NCI-H226 (cell line): ENCODE measurements around the gene SRGN.
A peak's percentile ranks its signal among the peaks of the same experiment; 100 is the strongest.
"Not testable (repeated sequence)": the region's sequence is repeated elsewhere in the genome, so short reads cannot be mapped to it uniquely, and the experiment has no call there.

ENCODE experiments used
- DNase-seq: peaks from one replicate; pipeline ENCODE4 v3.0.0-alpha.2; 2015

Gene SRGN

DNA sequence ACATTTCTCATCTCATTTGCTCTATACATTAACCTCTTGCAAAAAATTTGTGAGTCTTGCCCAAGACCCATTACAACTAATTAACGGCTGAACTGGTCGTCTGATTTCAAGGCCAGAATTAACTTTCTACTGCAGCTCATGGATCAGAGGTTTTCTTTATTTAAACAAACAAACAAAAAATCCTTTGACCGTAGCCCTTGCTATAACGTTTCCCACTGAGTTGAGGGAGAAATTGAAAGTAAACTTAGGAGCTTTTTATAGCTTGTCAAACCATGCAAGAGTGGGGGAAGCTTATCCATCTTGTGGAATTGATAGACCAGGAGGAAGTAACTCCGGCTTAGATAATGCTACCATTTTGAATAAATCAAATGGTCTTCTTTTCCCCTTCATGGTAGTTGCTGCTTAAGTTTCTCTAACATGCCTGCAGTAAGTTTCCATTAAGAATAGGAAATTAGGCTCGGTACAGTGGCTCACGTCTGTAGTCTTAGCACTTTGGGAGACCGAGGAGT is 3.3 kb downstream of the SRGN start:
- DNase-seq = no peak

DNA sequence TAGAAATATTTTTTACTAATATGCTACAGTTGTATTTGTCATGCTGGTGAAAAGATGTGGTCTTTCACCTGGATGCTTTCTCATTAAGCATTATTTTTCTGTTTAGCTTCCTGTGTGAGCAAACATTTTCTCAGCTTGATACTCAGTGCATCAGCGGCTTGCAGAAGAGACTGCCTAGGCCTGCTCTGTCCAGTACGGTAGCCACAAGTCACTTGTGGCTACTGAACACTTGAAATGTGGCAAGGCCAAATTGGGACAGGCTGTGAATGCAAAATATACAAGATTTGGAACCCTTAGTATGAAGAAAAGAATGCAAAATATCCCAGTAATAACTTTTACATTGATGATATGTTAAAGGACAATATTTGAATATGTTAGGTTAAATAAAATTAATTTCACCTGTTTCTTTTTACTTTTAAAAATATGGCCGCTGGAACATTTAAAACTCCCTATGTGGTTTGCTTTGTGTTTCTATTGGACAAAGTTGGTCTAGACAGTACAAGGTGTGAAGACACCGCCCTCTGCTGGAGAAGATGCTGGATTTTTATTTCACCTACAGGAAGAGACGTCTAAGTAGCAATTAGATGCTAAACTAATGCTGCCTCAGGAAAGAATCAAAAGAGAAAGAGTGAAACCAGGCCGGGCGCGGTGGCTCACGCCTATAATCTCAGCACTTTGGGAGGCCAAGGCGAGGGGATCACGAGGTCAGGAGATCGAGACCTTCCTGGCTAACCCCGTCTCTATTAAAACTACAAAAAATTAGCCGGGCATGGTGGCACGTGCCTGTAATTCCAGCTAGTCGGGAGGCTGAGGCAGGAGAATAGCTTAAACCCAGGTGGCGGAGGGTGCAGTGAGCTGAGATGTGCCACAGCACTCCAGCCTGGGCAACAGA is 5.3 kb downstream of the SRGN start:
- peak; percentile 70 for DNase-seq

DNA sequence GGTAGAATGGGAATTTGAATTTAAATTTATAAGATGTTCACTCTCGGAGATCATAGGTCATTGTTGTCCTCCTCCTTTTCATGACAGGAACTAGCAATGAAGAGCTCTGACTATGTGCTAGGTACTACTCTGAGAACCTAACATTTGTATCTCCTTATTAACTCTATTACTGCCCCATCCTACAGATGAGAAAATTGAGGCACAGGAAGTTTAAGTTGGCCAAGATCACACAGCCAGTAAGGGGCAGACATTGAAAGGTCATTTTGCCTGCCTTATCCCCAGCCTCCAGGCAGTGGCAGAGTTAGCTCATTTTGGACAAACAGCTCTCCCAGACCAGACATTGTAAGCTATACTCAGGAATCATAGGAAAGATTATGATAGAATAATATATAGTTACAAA is 6.0 kb downstream of the SRGN start:
- DNase-seq = peak; percentile 33

DNA sequence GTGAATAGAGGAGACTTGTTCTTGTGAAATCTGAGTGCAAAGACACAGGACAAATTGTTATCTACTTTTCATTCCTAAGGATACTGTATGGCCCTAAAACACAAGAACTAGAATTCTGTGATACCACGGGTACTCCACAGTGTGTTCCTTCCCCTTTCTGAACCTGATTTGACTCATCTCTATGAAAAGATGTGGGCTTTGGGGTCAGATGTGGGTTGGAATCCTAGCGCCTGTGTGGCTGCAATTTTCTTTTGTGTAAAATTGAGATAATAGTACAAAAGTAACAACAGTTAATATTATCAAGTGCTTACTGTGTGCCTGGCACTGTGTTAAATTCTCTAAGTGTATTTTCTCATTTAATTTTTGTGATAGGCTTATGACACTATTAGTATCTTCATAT is 8.1 kb downstream of the SRGN start:
- no peak for DNase-seq

DNA sequence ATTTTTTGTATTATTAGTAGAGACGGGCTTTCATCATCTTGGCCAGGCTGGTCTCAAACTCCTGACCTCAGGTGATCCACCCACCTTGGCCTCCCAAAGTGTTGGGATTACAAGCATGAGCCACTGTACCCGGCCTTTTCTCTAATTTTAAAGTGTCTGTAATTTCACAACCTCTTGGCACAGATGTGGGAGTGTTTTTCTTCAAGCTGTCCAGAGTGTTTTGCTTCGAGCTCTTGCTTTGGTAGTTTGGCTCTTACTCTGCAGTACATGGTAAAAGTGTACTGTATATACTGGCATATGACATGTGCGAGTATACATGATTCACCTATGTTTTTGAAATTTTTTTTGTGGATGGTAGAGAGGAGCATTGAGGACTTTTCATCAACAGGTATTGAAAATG is 9.8 kb downstream of the SRGN start:
- no peak for DNase-seq

DNA sequence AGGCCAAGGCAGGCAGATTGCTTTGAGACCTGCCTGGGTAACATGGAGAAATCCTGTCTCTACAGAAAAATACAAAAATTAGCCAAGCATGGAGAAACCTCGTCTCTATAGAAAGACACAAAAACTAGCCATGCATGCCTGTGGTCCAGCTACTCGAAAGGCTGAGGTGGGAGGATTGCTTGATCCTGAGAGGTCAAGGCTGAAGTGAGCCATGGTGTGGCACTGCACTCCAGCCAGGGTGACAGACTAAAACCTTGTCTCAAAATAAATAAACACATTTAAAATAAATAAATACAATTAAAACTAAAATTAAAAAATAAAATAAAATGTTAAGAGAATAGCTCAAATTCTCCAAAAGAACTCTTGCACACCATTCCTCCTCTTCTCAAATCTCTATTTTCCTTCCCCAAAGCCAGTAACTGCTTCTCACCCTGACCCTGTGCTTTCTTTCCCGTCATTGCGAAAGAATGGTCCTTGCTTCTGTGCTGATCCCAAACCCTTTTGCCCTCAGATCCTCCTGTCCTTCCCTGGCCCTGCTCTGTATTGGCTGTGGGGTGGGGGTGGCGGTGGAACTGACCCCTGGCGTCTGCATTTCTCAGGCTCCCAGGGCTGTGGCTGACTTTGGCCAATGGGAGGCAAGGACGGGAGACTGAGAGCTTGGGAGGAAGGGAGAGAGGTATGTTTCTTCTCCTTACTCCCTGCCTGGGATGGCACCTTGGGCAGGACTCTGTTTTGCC is 12.4 kb downstream of the SRGN start:
- DNase-seq = no peak

DNA sequence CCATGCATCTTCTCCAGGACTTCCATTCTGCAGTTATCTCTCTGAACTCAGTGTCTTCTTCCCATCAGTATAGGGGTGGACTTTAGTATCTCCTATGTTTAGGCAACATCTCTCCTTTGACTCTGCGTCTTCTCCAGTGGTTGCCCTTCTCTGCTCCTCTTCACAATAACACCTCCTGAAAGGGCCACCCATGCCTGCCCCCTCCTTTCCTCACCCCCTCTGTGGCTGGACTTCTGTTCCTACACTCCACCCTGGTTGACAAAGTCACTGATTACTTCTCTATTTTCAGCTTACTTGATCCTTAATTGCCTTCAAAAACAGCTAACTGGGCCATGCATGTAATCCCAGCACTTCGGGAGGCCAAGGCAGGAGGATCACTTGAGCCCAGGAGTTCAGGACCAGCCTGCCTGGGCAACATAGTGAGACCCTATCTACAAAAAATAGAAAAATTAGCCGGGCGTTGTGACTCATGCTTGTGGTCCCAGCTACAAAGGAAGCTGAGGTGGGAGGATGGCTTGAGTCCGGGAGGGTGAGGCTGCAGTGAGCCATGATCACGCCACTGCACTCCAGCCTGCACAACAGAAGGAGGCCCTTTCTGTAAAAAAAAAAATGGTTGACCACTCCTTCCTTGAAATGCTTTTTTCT is 13.7 kb downstream of the SRGN start:
- DNase-seq = peak; percentile 54

DNA sequence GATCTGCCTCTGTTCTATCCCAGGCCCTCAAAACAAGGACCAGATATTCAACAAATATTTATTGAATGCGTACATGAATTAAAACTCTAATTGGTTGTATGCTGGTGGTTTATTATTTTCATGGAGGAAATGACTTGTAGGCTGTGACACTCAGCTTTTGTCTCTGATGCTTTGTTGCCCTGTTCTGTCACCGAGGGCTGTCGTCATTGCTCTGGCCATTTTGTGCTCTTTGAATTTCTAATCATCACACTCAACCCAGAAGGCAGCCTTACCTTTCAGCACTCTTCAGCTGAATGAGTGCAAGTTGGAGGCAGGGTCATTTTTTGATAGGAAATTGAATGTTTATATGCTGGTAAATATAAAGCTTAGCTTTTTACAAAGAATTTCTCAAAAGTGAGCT is 14.5 kb downstream of the SRGN start:
- DNase-seq = no peak

DNA sequence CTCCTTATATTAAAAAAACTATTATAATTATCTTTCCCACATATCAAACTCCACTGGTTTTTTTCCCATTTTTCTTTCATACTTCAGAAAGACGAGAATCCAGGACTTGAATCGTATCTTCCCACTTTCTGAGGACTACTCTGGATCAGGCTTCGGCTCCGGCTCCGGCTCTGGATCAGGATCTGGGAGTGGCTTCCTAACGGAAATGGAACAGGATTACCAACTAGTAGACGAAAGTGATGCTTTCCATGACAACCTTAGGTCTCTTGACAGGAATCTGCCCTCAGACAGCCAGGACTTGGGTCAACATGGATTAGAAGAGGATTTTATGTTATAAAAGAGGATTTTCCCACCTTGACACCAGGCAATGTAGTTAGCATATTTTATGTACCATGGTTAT is 15.9 kb downstream of the SRGN start:
- DNase-seq = no peak

DNA sequence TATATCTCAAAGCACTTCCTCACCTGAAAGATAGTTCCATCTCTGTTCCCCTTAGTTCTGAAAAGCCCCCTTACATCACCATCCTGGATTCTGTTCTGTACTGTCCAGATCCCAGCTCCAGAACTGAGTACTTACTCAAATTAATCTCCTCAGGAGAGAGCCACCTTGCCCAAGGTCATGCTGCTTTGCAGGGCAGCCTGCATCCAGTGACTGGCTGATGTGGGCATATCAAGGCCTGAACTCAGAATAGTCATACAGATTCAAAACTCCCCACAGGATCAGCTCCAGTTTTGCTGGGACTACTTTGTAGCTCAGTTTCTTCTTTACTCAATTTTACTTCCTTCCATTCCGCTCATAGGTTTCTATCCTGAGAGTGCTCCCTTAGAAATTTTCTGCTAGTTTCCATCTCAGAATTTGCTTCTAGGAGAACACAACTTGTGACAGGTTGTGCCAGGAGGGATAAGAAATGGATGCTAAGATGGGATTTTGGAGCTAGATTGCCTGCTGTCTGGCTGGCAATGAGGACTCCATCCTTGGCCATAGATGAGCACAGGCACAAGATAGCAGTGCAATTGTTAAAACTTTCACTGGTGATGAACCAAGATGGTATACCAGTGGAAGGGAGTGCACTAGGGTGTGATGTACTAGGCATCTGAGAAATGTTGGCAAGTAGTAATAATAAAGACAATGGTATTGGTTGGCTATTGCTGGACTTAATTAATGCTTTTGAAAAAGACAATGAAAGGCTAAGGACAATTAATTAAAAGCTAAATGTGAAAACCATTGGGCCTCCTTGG is 17.3 kb downstream of the SRGN start:
- no peak for DNase-seq

DNA sequence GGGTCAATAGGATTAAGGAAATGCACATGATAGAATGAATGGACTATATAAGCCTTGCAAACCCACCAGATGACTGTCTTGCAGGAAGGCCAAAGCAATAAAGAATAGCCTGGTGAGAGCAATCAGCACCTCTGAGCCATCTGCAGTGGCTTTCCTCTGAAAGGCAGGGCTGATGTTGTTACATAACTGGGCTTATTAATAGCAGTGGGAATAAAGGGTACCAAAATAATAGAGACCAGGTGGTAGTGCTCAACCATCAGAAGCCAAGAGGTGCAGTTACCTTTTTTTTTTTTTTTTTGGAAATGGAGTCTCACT is 19.2 kb downstream of the SRGN start:
- no peak for DNase-seq

DNA sequence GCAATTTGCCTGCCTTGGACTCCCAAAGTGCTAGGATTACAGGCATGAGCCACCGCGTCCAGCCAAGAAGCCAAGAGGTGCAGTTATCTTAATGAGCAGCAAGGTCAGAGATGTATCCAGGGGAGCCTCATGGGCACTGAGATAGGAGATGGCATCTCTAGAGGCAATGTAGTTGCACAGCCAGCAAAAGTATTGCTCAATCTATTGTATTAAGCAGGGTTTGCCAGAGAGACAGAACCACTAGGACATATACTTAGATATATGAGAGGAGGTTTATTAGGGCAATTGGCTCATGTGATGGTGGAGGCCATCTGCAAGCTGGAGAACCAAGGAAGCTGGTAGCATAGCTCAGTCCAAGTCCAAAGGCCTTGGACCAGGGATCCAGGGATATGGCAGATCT is 19.8 kb downstream of the SRGN start:
- DNase-seq = no peak

DNA sequence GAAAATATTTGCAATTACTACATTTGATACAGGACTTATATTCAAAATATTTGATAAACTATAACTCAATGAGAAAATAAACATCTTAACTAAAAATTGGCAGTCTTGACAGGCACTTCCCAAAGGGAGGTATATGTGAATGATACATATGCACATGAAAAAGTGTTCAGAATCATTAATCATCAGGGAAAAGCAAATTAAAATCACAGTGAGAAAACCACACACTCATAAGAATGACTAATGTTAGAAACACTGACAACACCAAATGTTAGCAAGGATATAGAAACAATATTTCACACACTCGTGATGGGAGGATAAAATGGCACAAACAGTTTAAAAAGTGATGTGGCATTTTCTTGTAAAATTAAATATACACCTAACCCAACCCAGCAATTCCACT is 32.0 kb downstream of the SRGN start:
- peak; percentile 18 for DNase-seq

DNA sequence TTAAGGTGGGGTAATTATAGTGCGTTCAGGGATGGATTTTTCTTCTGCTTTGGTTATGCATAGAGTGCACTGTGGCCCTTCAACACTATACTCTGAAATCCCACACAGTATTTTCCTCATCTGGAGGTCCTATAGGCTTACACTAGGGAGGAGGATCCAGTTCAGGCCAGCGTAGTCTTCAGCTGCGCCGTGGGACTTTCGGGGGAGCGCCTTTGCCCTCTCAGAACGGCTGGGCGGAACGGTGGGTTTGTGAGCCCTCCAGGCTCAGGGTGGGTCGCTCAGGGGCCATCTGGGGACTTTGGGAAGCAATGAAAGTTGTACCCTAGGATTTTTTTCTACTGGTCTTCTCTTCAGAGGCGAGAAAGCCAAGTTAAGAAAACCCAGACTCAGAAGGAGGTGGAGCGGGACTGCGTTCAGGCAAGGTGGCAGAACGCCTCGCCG is 35.4 kb downstream of the SRGN start:
- DNase-seq = peak; percentile 58

DNA sequence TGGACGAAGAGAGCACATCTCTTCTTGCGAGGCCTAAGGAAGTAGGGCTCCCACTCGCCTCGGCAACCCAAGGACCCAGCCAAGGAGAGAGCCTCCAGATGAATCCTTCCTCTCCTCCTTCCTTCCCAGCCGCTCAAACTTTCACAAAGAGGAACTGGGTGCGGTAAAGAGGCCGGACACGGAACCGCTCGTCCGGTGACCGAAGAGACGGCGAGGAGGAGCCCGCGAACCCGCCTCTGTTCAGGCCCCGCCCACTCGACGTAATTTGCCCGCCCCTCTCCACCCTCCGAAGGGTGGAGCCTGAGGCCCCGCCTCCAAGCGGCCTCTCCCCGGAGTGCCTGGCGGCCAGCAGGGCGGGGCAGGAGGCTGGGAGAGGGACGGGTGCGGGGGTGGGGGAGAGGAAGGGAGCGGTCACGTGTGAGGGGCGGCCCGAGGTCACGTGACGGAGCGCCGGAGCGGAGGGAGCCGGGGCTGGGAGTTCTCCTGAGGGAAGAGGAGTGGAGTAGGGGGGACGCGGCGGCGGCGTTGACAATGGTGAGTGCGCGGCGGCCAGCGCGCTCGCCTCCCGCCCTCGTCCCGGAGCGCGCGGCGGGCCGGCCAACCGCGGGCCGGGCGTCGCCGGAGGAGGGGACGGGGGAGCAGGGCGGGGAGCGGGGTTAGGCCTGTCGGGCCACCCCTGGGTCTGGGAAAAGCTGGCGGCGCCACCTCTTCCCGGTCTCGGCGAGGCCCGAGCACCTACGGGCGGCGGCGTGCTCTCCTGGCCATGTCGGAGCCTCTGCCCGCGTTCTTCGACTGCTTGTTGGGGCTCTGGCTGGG is 36.1 kb downstream of the SRGN start, which contains the start of gene VPS26A:
Gene VPS26A, plus strand, starts transcription at position 432 of the 816 bp plus-strand sequence. Its CDS starts 100 bp downstream, at position 532.
- peak; percentile 93 for DNase-seq

DNA sequence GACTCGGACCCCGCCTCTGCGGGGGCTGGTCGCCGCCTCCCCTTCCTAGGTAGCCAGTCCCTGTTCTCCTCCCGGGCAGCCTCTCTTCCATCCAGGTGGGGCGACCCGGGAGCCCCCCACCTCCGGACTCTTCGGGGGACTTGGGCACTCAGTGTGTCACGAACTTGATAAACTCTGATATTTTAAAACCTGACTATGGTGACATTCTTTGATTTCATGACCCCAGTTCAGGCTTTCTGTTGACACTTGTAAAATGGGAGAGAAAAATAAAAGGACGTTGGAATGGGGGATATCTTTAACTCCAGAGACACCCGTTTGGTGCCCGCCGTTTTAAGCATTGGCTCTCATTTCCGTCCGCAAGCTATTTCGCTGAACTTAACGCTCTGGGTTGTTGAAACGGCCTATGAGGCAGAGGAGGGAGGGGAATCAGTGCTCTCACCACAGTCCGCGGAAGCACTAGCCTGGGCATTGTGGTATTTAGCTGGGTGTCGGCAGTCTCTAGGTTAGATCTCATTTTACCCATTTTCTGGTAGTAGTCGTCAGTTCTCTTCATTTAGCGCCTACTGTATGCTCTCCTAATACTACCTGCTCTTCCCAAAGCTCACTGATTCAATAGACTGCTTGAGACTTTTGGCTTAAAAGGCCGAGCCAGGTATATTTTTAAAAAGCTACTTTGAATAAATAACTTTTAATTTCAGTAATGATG is 36.8 kb downstream of the SRGN start:
- DNase-seq = peak; percentile 50

DNA sequence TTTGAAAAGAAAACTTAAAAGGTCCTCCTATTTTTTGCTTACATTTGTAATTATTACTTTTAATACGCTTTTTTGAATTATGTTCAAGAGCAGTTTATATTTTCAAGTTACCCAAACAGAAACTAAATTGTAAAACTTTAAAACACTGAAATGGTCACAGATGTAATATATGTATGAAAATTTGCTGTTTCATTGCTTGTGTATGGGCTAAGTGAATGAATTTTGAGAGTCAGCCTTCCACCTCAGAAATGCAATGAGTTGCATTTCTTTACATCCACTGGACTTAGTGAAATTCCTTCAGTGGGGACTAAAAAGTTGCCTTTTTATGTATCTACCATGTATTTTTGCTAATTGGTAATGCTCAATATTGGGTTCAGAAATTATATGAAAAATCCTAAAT is 37.7 kb downstream of the SRGN start:
- no peak for DNase-seq

DNA sequence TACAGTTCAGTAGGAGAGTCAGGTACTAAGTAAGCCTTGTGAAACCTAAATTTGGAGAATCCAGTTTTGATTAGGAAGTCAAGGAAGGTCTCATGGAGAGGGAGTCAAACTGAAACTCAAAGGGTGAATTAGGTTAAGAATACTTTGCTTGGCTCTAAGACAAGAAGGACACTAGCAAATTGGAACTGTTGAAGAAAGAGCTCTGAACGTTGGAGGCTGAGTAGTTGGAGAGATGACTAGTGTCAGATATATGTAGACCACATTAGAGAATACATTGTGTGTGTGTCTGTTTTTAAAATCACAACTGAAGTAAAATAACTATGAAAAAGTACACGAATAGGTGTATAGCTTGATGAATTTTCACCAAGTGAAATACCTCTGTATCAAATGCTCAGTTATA is 42.3 kb downstream of the SRGN start:
- DNase-seq = no peak

DNA sequence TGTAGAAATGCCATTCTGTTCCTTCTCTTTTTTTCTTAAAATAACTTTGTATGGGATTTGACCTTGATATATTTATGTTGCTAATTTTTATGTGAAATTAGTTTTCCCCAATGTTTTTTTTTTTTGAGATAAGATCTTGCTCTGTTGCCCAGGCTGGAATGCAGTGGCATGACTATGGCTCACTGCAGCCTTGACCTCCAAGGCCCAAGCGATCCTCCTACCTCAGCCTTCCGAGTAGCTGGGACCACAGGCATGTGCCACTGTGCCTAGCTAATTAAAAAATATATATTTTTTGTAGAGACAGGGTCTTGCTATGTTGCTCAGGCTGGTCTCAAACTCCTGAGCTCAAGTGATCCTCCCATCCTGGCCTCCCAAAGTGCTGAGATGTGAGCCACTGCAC is 52.1 kb downstream of the SRGN start:
- no peak for DNase-seq

DNA sequence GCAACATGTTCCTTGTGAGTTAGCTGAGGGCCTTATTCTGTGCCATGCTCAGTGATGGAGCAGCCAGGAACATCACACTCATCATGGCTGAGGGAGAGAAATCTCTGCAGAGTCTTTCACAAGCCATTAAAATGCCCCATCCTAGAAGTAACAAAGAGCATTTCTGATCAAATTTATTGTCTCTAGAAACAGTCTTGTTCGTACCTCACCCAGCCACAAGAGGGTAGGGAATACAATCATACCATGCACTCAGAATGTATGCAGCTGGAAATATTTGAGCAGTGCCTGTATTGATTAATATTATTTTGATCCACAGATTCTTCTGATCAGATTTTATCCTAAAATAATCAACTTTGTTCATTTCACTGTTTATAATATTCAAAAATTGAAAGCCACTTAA is 53.4 kb downstream of the SRGN start:
- no peak for DNase-seq

DNA sequence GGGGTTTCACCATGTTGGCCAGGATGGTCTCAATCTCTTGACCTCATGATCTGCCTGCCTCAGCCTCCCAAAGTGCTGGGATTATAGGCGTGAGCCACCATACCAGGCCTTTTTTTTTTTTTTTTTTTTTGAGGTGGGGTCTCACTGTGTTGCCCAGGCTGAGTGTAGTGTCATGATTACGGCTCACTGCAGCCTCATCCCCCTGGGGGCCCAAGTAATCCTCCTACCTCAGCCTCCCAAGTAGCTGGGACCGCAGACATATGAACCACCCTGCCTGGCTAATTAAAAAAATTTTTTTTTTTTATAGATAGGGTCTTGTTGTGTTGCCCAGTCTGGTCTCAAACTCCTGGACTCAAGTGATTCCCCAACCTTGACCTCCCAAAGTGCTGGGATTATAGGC is 54.2 kb downstream of the SRGN start:
- not testable (repeated sequence) for DNase-seq
